H1 (cell line): Measurements from ENCODE around the gene MYLK4. TPM values are rescaled to one million over a fixed set of nuclear protein-coding genes. Genes with fewer than 3 reads are reported as not detected.
A peak's percentile ranks its signal among the peaks of the same experiment; 100 is the strongest.

Experiments used
- BACH1 ChIP-seq: IDR thresholded peaks from 2 replicates; pipeline ENCODE4 v1.6.1; 2012; ENCODE audit warnings: low read length, improper control_type of control experiment
- CBX5 ChIP-seq: fragments of 300-800, 300-1000 bp; sonication (generic); IDR thresholded peaks from 2 replicates; pipeline ENCODE4 v1.7.1; 2016; ENCODE audit warnings: antibody characterized with exemption, low read length, low read depth
- EGR1 ChIP-seq: IDR thresholded peaks from 2 replicates; pipeline ENCODE4 v1.6.1; 2011; ENCODE audit warnings: low read depth, low read length, borderline replicate concordance
- EP300 ChIP-seq, 2 experiments: IDR thresholded peaks; 1 replicate in 1 of 2; 2 replicates in 1 of 2; pipeline ENCODE4 v1.6.1; 2011 to 2012; ENCODE audit warnings: low read depth in 2 of 2, low read length in 2 of 2, mild to moderate bottlenecking in 2 of 2, borderline replicate concordance in 1 of 2, inconsistent platforms in 1 of 2, moderate library complexity in 1 of 2
- FOSL1 ChIP-seq: IDR thresholded peaks from 2 replicates; pipeline ENCODE4 v1.6.1; 2011; ENCODE audit warnings: mild to moderate bottlenecking, low read depth, low read length, moderate library complexity; ENCODE audit not compliant: insufficient read depth
- HDAC6 ChIP-seq: IDR thresholded peaks from one replicate; pipeline ENCODE4 v1.7.1; 2012; ENCODE audit warnings: low read depth, mild to moderate bottlenecking, inconsistent platforms, low read length, moderate library complexity
- JUND ChIP-seq: IDR thresholded peaks from 2 replicates; pipeline ENCODE4 v1.6.1; 2011; ENCODE audit warnings: mild to moderate bottlenecking, improper control_type of control experiment, low read length
- NRF1 ChIP-seq: IDR thresholded peaks from 2 replicates; pipeline ENCODE4 v1.6.1; 2011; ENCODE audit warnings: mild to moderate bottlenecking, low read depth, low read length, improper control_type of control experiment
- PHF8 ChIP-seq: fragments of 200-600 bp; sonication (generic); conservative IDR thresholded peaks from 2 replicates; pipeline ENCODE4 v1.7.1; 2012; ENCODE audit warnings: low read depth, mild to moderate bottlenecking, inconsistent platforms, low read length, moderate library complexity
- POLR2A ChIP-seq, 2 experiments: IDR thresholded peaks; 1 replicate in 1 of 2; 2 replicates in 1 of 2; pipeline ENCODE4 v1.6.1; 2011; ENCODE audit warnings: low read depth in 2 of 2, low read length in 2 of 2, mild to moderate bottlenecking in 2 of 2; ENCODE audit errors: control extremely low read depth in 1 of 2
- POLR2AphosphoS5 ChIP-seq: IDR thresholded peaks from 2 replicates; pipeline ENCODE4 v1.6.1; 2011; ENCODE audit warnings: low read depth, low read length
- RFX5 ChIP-seq: IDR thresholded peaks from 2 replicates; pipeline ENCODE4 v1.6.1; 2011; ENCODE audit warnings: low read depth, low read length, improper control_type of control experiment, borderline replicate concordance
- SIX5 ChIP-seq: IDR thresholded peaks from 2 replicates; pipeline ENCODE4 v1.6.1; 2011; ENCODE audit warnings: mild to moderate bottlenecking, low read depth, low read length
- SP1 ChIP-seq: IDR thresholded peaks from 2 replicates; pipeline ENCODE4 v1.6.1; 2011; ENCODE audit warnings: low read depth, low read length
- SRF ChIP-seq: IDR thresholded peaks from 2 replicates; pipeline ENCODE4 v1.6.1; 2011; ENCODE audit warnings: mild to moderate bottlenecking, low read depth, low read length, moderate library complexity
- TEAD4 ChIP-seq: IDR thresholded peaks from 2 replicates; pipeline ENCODE4 v1.6.1; 2012; ENCODE audit warnings: low read depth, low read length, inconsistent platforms, mixed read lengths
- polyA plus RNA-seq, 7 experiments: library from polyadenylated mRNA; depleted of rRNA in 3 of 7; stranded (reverse) in 5 of 7; unstranded in 2 of 7; fragments of >200 nt in 5 of 7; fragments of 200-250 nt in 2 of 7; gene quantifications; 1 replicate in 5 of 7; 2 replicates in 1 of 7; 4 replicates in 1 of 7; pipeline versions ENCODE4 v1.2.1 to v1.2.3, GENCODE V29; 2011 to 2013; ENCODE audit warnings: missing spikeins in 2 of 7, mixed read lengths in 2 of 7
- total RNA-seq: library from RNA; stranded (reverse); fragmentation: NEBNext Ultra II Directional; extraction: Animal tissue kit (Norgen Biotek cat#: 25700); gene quantifications from 2 replicates; pipeline ENCODE4 v1.2.1, GENCODE V29; 2021

The MYLK4 gene
- total and polyA plus RNA-seq, 2 of the 8 experiments (the other 6 are each of a cell fraction or from before 2014, with no cell fraction given) = 0.11 to 0.17 TPM

DNA sequence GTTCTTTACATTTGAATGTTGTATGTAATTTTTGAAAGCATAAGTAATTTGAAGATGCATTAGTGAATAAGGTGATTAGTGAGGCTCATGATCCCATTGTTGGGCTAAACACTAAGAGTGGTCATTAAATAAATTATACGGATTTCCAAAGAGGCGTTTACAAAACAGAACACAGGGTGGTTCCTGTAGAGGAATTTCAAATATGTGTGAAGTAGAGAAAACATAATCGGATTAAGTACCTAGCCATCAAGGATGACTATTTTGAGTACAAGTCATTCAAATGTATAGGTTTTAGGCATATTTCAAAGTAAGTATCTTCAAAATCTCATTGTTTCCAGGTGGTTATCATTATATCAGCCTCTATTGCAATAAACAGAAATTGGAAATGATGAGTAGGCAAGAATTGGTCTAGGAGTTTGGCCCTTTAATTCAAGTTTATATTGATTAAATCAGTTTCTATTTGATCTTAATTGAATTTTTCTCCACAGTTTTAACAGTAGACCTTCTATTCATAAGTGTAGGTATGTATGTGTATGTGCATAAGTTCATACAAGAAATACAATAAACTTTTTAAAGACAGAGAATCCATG is 94.8 kb downstream of the MYLK4 start (continued):
- TF ChIP-seq JUND = no peak
- no peak for TF ChIP-seq POLR2AphosphoS5
- 0 out of 3 replicates have a peak, but pooled peaks of 1 of the 2 experiments have one; percentile 25 for TF ChIP-seq EP300 (IDR thresholded peaks at IDR 0.05; ENCODE audit: borderline replicate concordance in 1 of 2, low read depth in 2 of 2, low read length in 2 of 2)
- TF ChIP-seq SP1 = 0 out of 2 replicates have a peak, but pooled peaks have one; percentile 16
- TF ChIP-seq EGR1 = no peak
- no peak for TF ChIP-seq CBX5
- no peak for TF ChIP-seq BACH1
- TF ChIP-seq FOSL1 = no peak
- peak; percentile 82 for TF ChIP-seq TEAD4
- TF ChIP-seq RFX5 = no peak
- no peak for TF ChIP-seq HDAC6
- no peak for TF ChIP-seq SIX5
- no peak for TF ChIP-seq POLR2A (IDR thresholded peaks at IDR 0.05; ENCODE audit: control extremely low read depth in 1 of 2, low read depth in 2 of 2, low read length in 2 of 2)
- TF ChIP-seq SRF = no peak
- TF ChIP-seq PHF8 = no peak
- TF ChIP-seq NRF1 = no peak
